GM23338 (cell line): ENCODE measurements around the gene TYRO3. TPM values are rescaled to one million over a fixed set of nuclear protein-coding genes. Genes with fewer than 3 reads are reported as not detected.

Experiments
- ATAC-seq: fragments of 200-7000 bp; cut with Tn5 transposase; 3 replicates; pipeline ENCODE4 v1.9.1; 2020
- DNase-seq: peaks from one replicate; pipeline ENCODE4 v3.0.0-alpha.2; 2015; ENCODE audit warnings: low spot score
- H2AFZ ChIP-seq: fragments of 200-600 bp; sonication (generic); 2 replicates; pipeline ENCODE4 v1.8.0; 2016; ENCODE audit warnings: antibody characterized with exemption, mild to moderate bottlenecking, moderate library complexity
- H3F3A ChIP-seq: fragments of 200-600 bp; sonication (generic); replicated peaks from 2 replicates; pipeline ENCODE4 v1.8.0; 2017; ENCODE audit warnings: antibody characterized with exemption, mixed run types, low read depth
- H3K27ac ChIP-seq: fragments of 200-600 bp; sonication (generic); 2 replicates; pipeline ENCODE4 v1.6.1; 2016; ENCODE audit warnings: low read depth
- H3K27me3 ChIP-seq: fragments of 200-600 bp; sonication (generic); 2 replicates; pipeline ENCODE4 v1.8.0; 2016; ENCODE audit warnings: mild to moderate bottlenecking, mixed run types, moderate library complexity; ENCODE audit not compliant: insufficient read depth
- H3K36me3 ChIP-seq: fragments of 200-600 bp; sonication (generic); 2 replicates; pipeline ENCODE4 v1.8.0; 2016; ENCODE audit warnings: mild to moderate bottlenecking; ENCODE audit not compliant: insufficient read depth
- H3K4me1 ChIP-seq: fragments of 200-600 bp; sonication (generic); 2 replicates; pipeline ENCODE4 v1.8.0; 2016; ENCODE audit warnings: mild to moderate bottlenecking, moderate library complexity; ENCODE audit not compliant: insufficient read depth
- H3K4me2 ChIP-seq: fragments of 200-600 bp; sonication (generic); 2 replicates; pipeline ENCODE4 v1.7.1; 2017; ENCODE audit warnings: mixed run types
- H3K4me3 ChIP-seq: fragments of 200-600 bp; sonication (generic); 2 replicates; pipeline ENCODE4 v1.6.1; 2016; ENCODE audit warnings: mixed run types
- H3K79me2 ChIP-seq: fragments of 200-600 bp; sonication (generic); replicated peaks from 2 replicates; pipeline ENCODE4 v1.8.0; 2017; ENCODE audit warnings: mild to moderate bottlenecking; ENCODE audit not compliant: insufficient read depth
- H3K9me2 ChIP-seq: fragments of 200-600 bp; sonication (generic); 2 replicates; pipeline ENCODE4 v1.8.0; 2017; ENCODE audit not compliant: insufficient read depth
- H4K20me1 ChIP-seq: fragments of 200-600 bp; sonication (generic); replicated peaks from 2 replicates; pipeline ENCODE4 v1.8.0; 2017; ENCODE audit warnings: mild to moderate bottlenecking; ENCODE audit not compliant: insufficient read depth
- H3K27ac Mint-ChIP-seq: 2 replicates; pipeline ENCODE4 v1.8.0; 2020; ENCODE audit warnings: inconsistent platforms, mild to moderate bottlenecking, moderate library complexity, mixed read lengths
- H3K27me3 Mint-ChIP-seq: 3 replicates; pipeline ENCODE4 v1.8.0; 2022; ENCODE audit warnings: low read depth, mild to moderate bottlenecking, moderate library complexity, mixed read lengths, inconsistent platforms; ENCODE audit not compliant: insufficient read depth, poor library complexity
- H3K36me3 Mint-ChIP-seq: 3 replicates; pipeline ENCODE4 v1.8.0; 2021; ENCODE audit warnings: low read depth, mild to moderate bottlenecking, inconsistent platforms, moderate library complexity, mixed read lengths
- H3K4me1 Mint-ChIP-seq: 3 replicates; pipeline ENCODE4 v1.8.0; 2020; ENCODE audit warnings: mild to moderate bottlenecking, inconsistent platforms, mixed read lengths
- H3K4me3 Mint-ChIP-seq: 3 replicates; pipeline ENCODE4 v1.8.0; 2021; ENCODE audit warnings: moderate library complexity, mild to moderate bottlenecking, inconsistent platforms, mixed read lengths
- H3K9me3 Mint-ChIP-seq: 3 replicates; pipeline ENCODE4 v1.8.0; 2020; ENCODE audit warnings: moderate library complexity, mild to moderate bottlenecking, inconsistent platforms, mixed read lengths
- CREB1 ChIP-seq: fragments of 250-450 bp; sonication (Bioruptor Pico); IDR thresholded peaks from 2 replicates; pipeline ENCODE4 v1.5.0; 2020; ENCODE audit warnings: low read depth, mild to moderate bottlenecking, moderate library complexity
- CTCF ChIP-seq, 2 experiments: fragments of 200-600 bp in 1 of 2; sonication (generic) in 1 of 2; conservative IDR thresholded peaks; 2 replicates each; pipeline versions ENCODE4 v1.5.1 to v1.6.1; 2016 to 2017; ENCODE audit warnings: antibody characterized with exemption in 2 of 2, low read depth in 2 of 2, mild to moderate bottlenecking in 2 of 2, moderate library complexity in 1 of 2
- ETS1 ChIP-seq: IDR thresholded peaks from 2 replicates; pipeline ENCODE4 v1.6.1; 2016; ENCODE audit warnings: antibody characterized with exemption
- EZH2 ChIP-seq: fragments of 200-600 bp; sonication (generic); IDR thresholded peaks from one replicate; pipeline ENCODE4 v1.8.0; 2017; ENCODE audit warnings: antibody characterized with exemption, mild to moderate bottlenecking, low read depth; ENCODE audit not compliant: unreplicated experiment
- EZH2phosphoT487 ChIP-seq: fragments of 200-600 bp; sonication (generic); IDR thresholded peaks from one replicate; pipeline ENCODE4 v1.8.1; 2018; ENCODE audit warnings: antibody characterized with exemption; ENCODE audit not compliant: unreplicated experiment
- JUNB ChIP-seq: IDR thresholded peaks from one replicate; pipeline ENCODE4 v1.6.1; 2016; ENCODE audit warnings: antibody characterized with exemption; ENCODE audit not compliant: unreplicated experiment
- NANOG ChIP-seq: IDR thresholded peaks from 2 replicates; pipeline ENCODE4 v1.6.1; 2016; ENCODE audit warnings: antibody characterized with exemption, borderline replicate concordance
- POLR2AphosphoS5 ChIP-seq: IDR thresholded peaks from 2 replicates; pipeline ENCODE4 v1.6.1; 2016; ENCODE audit warnings: antibody characterized with exemption, low read depth
- ZNF114 ChIP-seq: fragments of 250-450 bp; sonication (Bioruptor Pico); IDR thresholded peaks from 2 replicates; pipeline ENCODE4 v1.5.0; 2020; ENCODE audit warnings: mild to moderate bottlenecking, moderate library complexity
- ZNF331 ChIP-seq: fragments of 250-450 bp; sonication (Bioruptor Pico); IDR thresholded peaks from 2 replicates; pipeline ENCODE4 v1.5.0; 2020; ENCODE audit warnings: low read depth, mild to moderate bottlenecking, moderate library complexity
- polyA plus RNA-seq: library from polyadenylated mRNA; unstranded; fragments of >200 nt; fragmentation: Nextera tagmentation; extraction: Ambion mirVana; gene quantifications from 2 replicates; pipeline ENCODE4 v1.2.1, GENCODE V29; 2016
- total RNA-seq: library from RNA; depleted of rRNA; stranded (reverse); fragments of >200 nt; shearing (Covaris generic); gene quantifications from 2 replicates; pipeline ENCODE4 v1.2.3, GENCODE V29; 2014
- TF ChIP-seq, protein P1 (sequence below): IDR thresholded peaks from one replicate; pipeline ENCODE4 v1.6.1; 2018; ENCODE audit warnings: antibody characterized with exemption; ENCODE audit not compliant: unreplicated experiment
- TF ChIP-seq, protein P2 (sequence below): fragments of 250-450 bp; sonication (Bioruptor Pico); IDR thresholded peaks from 2 replicates; pipeline ENCODE4 v1.5.0; 2020; ENCODE audit warnings: mild to moderate bottlenecking, moderate library complexity

The TYRO3 gene
- total and polyA plus RNA-seq, 2 experiments from 2014 or later: 32.6 to 61.0 TPM

- peaks cover 5% of the 10 kb centered on the region for H3K27me3 Mint-ChIP-seq
- H2AFZ ChIP-seq: no peak overlapping the region; the same call in 1 of the 2 replicates
These were observed 14.4 kb upstream of the TYRO3 start for GRCh38 chr15:41544650-41545015.

More at GRCh38 chr15:41544650-41545015, 14.4 kb upstream of the TYRO3 start:
- H3K4me3 ChIP-seq: peak overlapping the region; percentile 84
- H4K20me1 ChIP-seq: no peaks in the 10 kb centered on the region
- Mint-ChIP-seq H3K9me3 (no peaks in the 10 kb centered on the region), H3K36me3 (no peaks in the 10 kb centered on the region), H3K27ac (no peak overlapping the region), H3K4me3 (peak overlapping the region; percentile 90), H3K4me1 (peaks cover 2% of the 10 kb centered on the region; the same call in 2 of the 3 replicates)
- TF ChIP-seq CREB1 (no peak), JUNB (no peak), POLR2AphosphoS5 (no peak), NANOG (no peak), EZH2 (no peak), CTCF (conservative IDR thresholded peaks at IDR 0.05; ENCODE audit: low read depth in 2 of 2) (no peak), ETS1 (no peak), ZNF331 (CRISPR knock-in tag) (no peak), EZH2phosphoT487 (no peak), ZNF114 (CRISPR knock-in tag) (no peak)
- TF ChIP-seq, protein P1, sequence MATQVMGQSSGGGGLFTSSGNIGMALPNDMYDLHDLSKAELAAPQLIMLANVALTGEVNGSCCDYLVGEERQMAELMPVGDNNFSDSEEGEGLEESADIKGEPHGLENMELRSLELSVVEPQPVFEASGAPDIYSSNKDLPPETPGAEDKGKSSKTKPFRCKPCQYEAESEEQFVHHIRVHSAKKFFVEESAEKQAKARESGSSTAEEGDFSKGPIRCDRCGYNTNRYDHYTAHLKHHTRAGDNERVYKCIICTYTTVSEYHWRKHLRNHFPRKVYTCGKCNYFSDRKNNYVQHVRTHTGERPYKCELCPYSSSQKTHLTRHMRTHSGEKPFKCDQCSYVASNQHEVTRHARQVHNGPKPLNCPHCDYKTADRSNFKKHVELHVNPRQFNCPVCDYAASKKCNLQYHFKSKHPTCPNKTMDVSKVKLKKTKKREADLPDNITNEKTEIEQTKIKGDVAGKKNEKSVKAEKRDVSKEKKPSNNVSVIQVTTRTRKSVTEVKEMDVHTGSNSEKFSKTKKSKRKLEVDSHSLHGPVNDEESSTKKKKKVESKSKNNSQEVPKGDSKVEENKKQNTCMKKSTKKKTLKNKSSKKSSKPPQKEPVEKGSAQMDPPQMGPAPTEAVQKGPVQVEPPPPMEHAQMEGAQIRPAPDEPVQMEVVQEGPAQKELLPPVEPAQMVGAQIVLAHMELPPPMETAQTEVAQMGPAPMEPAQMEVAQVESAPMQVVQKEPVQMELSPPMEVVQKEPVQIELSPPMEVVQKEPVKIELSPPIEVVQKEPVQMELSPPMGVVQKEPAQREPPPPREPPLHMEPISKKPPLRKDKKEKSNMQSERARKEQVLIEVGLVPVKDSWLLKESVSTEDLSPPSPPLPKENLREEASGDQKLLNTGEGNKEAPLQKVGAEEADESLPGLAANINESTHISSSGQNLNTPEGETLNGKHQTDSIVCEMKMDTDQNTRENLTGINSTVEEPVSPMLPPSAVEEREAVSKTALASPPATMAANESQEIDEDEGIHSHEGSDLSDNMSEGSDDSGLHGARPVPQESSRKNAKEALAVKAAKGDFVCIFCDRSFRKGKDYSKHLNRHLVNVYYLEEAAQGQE: no peak
- TF ChIP-seq, protein P2, sequence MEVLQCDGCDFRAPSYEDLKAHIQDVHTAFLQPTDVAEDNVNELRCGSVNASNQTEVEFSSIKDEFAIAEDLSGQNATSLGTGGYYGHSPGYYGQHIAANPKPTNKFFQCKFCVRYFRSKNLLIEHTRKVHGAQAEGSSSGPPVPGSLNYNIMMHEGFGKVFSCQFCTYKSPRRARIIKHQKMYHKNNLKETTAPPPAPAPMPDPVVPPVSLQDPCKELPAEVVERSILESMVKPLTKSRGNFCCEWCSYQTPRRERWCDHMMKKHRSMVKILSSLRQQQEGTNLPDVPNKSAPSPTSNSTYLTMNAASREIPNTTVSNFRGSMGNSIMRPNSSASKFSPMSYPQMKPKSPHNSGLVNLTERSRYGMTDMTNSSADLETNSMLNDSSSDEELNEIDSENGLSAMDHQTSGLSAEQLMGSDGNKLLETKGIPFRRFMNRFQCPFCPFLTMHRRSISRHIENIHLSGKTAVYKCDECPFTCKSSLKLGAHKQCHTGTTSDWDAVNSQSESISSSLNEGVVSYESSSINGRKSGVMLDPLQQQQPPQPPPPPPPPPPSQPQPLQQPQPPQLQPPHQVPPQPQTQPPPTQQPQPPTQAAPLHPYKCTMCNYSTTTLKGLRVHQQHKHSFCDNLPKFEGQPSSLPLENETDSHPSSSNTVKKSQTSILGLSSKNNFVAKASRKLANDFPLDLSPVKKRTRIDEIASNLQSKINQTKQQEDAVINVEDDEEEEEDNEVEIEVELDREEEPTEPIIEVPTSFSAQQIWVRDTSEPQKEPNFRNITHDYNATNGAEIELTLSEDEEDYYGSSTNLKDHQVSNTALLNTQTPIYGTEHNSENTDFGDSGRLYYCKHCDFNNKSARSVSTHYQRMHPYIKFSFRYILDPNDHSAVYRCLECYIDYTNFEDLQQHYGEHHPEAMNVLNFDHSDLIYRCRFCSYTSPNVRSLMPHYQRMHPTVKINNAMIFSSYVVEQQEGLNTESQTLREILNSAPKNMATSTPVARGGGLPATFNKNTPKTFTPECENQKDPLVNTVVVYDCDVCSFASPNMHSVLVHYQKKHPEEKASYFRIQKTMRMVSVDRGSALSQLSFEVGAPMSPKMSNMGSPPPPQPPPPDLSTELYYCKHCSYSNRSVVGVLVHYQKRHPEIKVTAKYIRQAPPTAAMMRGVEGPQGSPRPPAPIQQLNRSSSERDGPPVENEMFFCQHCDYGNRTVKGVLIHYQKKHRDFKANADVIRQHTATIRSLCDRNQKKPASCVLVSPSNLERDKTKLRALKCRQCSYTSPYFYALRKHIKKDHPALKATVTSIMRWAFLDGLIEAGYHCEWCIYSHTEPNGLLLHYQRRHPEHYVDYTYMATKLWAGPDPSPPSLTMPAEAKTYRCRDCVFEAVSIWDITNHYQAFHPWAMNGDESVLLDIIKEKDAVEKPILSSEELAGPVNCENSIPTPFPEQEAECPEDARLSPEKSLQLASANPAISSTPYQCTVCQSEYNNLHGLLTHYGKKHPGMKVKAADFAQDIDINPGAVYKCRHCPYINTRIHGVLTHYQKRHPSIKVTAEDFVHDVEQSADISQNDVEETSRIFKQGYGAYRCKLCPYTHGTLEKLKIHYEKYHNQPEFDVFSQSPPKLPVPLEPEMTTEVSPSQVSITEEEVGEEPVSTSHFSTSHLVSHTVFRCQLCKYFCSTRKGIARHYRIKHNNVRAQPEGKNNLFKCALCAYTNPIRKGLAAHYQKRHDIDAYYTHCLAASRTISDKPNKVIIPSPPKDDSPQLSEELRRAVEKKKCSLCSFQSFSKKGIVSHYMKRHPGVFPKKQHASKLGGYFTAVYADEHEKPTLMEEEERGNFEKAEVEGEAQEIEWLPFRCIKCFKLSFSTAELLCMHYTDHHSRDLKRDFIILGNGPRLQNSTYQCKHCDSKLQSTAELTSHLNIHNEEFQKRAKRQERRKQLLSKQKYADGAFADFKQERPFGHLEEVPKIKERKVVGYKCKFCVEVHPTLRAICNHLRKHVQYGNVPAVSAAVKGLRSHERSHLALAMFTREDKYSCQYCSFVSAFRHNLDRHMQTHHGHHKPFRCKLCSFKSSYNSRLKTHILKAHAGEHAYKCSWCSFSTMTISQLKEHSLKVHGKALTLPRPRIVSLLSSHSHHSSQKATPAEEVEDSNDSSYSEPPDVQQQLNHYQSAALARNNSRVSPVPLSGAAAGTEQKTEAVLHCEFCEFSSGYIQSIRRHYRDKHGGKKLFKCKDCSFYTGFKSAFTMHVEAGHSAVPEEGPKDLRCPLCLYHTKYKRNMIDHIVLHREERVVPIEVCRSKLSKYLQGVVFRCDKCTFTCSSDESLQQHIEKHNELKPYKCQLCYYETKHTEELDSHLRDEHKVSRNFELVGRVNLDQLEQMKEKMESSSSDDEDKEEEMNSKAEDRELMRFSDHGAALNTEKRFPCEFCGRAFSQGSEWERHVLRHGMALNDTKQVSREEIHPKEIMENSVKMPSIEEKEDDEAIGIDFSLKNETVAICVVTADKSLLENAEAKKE (CRISPR knock-in tag): no peak
- no peaks in the 10 kb centered on the region for H3K36me3 ChIP-seq
- ATAC-seq (no peak), DNase-seq (no peak)
- H3K79me2 ChIP-seq: peaks cover 28% of the 10 kb centered on the region
- H3K4me1 ChIP-seq: no peaks in the 10 kb centered on the region
- H3F3A ChIP-seq: no peaks in the 10 kb centered on the region
- no peaks in the 10 kb centered on the region for H3K9me2 ChIP-seq
- H3K27ac ChIP-seq: no peak overlapping the region
- H3K27me3 ChIP-seq: no peaks in the 10 kb centered on the region
- peak overlapping the region; percentile 85 for H3K4me2 ChIP-seq
